HG03064 (cell line): ENCODE data around the gene RIOX2.
A peak's percentile ranks its signal among the peaks of the same experiment; 100 is the strongest.
"Not testable (repeated sequence)": the region's sequence is repeated elsewhere in the genome, so short reads cannot be mapped to it uniquely, and the experiment has no call there.

ENCODE experiments used
- ATAC-seq: cut with Tn5 transposase; IDR thresholded peaks from one replicate; pipeline ENCODE4 v1.9.1; 2021; ENCODE audit warnings: low read depth; ENCODE audit not compliant: unreplicated experiment

Gene RIOX2

GRCh38 chr3:97971679-97972567 lies at the start of gene RIOX2:
Gene RIOX2, minus strand, starts transcription at chr3:97972431. Its CDS starts 4,838 bp downstream, at chr3:97967593.
- ATAC-seq, result peak; percentile 89

GRCh38 chr3:98020412-98020811 lies 48.2 kb upstream of the RIOX2 start:
- no peak for ATAC-seq

- ATAC-seq, result no peak
Measured at GRCh38 chr3:98018301-98018700, 46.1 kb upstream of the RIOX2 start.

GRCh38 chr3:98014268-98014585 lies 42.0 kb upstream of the RIOX2 start:
- ATAC-seq, result no peak

- no peak for ATAC-seq
Measured at GRCh38 chr3:98013411-98014267, 41.4 kb upstream of the RIOX2 start.

- ATAC-seq, result no peak
Measured at GRCh38 chr3:98012979-98013378, 40.7 kb upstream of the RIOX2 start.

- ATAC-seq, result not testable (repeated sequence)
Measured at GRCh38 chr3:98010883-98011449, 38.7 kb upstream of the RIOX2 start.

GRCh38 chr3:98010194-98010882 lies 38.1 kb upstream of the RIOX2 start:
- no peak for ATAC-seq

GRCh38 chr3:98008855-98009254 lies 36.6 kb upstream of the RIOX2 start:
- ATAC-seq, result no peak

- ATAC-seq, result no peak
Measured at GRCh38 chr3:98005438-98005837, 33.2 kb upstream of the RIOX2 start.

- no peak for ATAC-seq
Measured at GRCh38 chr3:98004721-98005120, 32.5 kb upstream of the RIOX2 start.

- ATAC-seq, result no peak
Measured at GRCh38 chr3:98003306-98003969, 31.2 kb upstream of the RIOX2 start.

GRCh38 chr3:98002717-98003116 lies 30.5 kb upstream of the RIOX2 start:
- no peak for ATAC-seq

- no peak for ATAC-seq
Measured at GRCh38 chr3:97999994-98000393, 27.8 kb upstream of the RIOX2 start.

- ATAC-seq, result no peak
Measured at GRCh38 chr3:97999103-97999502, 26.9 kb upstream of the RIOX2 start.

- ATAC-seq, result no peak
Measured at GRCh38 chr3:97996988-97997387, 24.8 kb upstream of the RIOX2 start.

GRCh38 chr3:97994328-97994945 lies 22.2 kb upstream of the RIOX2 start:
- no peak for ATAC-seq

GRCh38 chr3:97993526-97993925 lies 21.3 kb upstream of the RIOX2 start:
- no peak for ATAC-seq

GRCh38 chr3:97992547-97993173 lies 20.4 kb upstream of the RIOX2 start:
- no peak for ATAC-seq
